Ascending aorta (tissue), 2 donors: ENCODE data around the gene F10. TPM values are rescaled to one million over a fixed set of nuclear protein-coding genes. Genes with fewer than 3 reads are reported as not detected.

Source experiments
- DNase-seq, 2 donors: peaks; one replicate each; pipeline ENCODE4 v3.0.0-alpha.2; 2019; ENCODE audit warnings: low spot score in 2 of 2
- H3K27ac ChIP-seq, 2 donors: fragments of 200-600 bp; sonication (generic); one replicate each; pipeline ENCODE4 v1.5.1; 2016 to 2017; ENCODE audit warnings: mild to moderate bottlenecking in 1 of 2
- H3K27me3 ChIP-seq: fragments of 200-600 bp; sonication (generic); one replicate; pipeline ENCODE4 v1.5.1; 2017
- H3K36me3 ChIP-seq, 2 donors: fragments of 200-600 bp; sonication (generic); one replicate each; pipeline ENCODE4 v1.5.1; 2016
- H3K4me1 ChIP-seq, 2 donors: fragments of 200-600 bp; sonication (generic); one replicate each; pipeline ENCODE4 v1.5.1; 2016 to 2017; ENCODE audit warnings: mild to moderate bottlenecking in 1 of 2
- H3K4me3 ChIP-seq, 2 donors: fragments of 200-600 bp; sonication (generic); one replicate each; pipeline ENCODE4 v1.5.1; 2016 to 2017; ENCODE audit warnings: mild to moderate bottlenecking in 1 of 2
- H3K9me3 ChIP-seq, 2 donors: fragments of 200-600 bp; sonication (generic); one replicate each; pipeline ENCODE4 v1.5.1; 2016
- intact Hi-C: fragments of 100-400 bp; cut with DNase I; formaldehyde crosslinking; loops from one replicate; pipeline ENCODE4 v1.15.1; 2023
- total RNA-seq: library from RNA; depleted of rRNA; stranded (reverse); fragments of >200 nt; gene quantifications from one replicate; pipeline ENCODE4 v1.1.0, GENCODE V29; 2016
- TF ChIP-seq, protein P1 (sequence below), 3 experiments: fragments of 200-600 bp in 2 of 3; fragments of 450-650 bp in 1 of 3; sonication (generic) in 2 of 3; IDR thresholded peaks; one replicate each; pipeline ENCODE4 v1.5.1; 2016 to 2019; ENCODE audit warnings: antibody characterized with exemption in 3 of 3, mild to moderate bottlenecking in 1 of 3, moderate library complexity in 1 of 3

Gene F10
- total RNA-seq, 1 donor from 2014 or later: 15.8 TPM

GRCh38 chr13:113192279-113192678 is 69.7 kb downstream of the F10 start:
- Histone ChIP-seq H3K36me3 (peaks cover 40 to 83% of the 10 kb centered on the region in 2 donors), H3K4me3 (no peak overlapping the region), H3K27ac (no peak overlapping the region), H3K9me3 (no peaks in the 10 kb centered on the region), H3K4me1 (no peaks in the 10 kb centered on the region), H3K27me3 (no peaks in the 10 kb centered on the region)
- TF ChIP-seq, protein P1, sequence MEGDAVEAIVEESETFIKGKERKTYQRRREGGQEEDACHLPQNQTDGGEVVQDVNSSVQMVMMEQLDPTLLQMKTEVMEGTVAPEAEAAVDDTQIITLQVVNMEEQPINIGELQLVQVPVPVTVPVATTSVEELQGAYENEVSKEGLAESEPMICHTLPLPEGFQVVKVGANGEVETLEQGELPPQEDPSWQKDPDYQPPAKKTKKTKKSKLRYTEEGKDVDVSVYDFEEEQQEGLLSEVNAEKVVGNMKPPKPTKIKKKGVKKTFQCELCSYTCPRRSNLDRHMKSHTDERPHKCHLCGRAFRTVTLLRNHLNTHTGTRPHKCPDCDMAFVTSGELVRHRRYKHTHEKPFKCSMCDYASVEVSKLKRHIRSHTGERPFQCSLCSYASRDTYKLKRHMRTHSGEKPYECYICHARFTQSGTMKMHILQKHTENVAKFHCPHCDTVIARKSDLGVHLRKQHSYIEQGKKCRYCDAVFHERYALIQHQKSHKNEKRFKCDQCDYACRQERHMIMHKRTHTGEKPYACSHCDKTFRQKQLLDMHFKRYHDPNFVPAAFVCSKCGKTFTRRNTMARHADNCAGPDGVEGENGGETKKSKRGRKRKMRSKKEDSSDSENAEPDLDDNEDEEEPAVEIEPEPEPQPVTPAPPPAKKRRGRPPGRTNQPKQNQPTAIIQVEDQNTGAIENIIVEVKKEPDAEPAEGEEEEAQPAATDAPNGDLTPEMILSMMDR (IDR thresholded peaks at IDR 0.05): no peak
- DNase-seq: no peak
- intact Hi-C loops: no loop called here

DNA sequence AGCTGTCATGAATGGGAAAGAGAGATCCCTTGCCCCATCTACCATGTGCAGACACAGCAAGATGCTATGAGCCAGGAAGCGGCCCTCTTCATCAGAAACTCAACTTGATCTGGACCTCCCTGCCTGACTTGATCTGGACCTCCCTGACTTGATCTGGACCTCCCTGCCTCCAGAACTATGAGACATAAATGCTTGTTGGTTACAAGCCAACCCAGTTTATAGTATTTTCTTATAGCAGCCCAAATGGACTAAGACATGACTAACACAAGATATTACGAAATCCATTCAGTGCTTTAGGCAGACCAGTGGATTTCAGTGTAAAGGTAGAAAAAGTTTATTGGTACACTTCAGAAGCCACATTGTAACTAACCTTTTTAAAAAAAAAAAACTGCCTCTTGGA is 70.3 kb downstream of the F10 start:
- Histone ChIP-seq H3K4me3 (no peak overlapping the region), H3K4me1 (no peaks in the 10 kb centered on the region), H3K36me3 (peaks cover 46 to 88% of the 10 kb centered on the region in 2 donors), H3K27me3 (no peaks in the 10 kb centered on the region), H3K27ac (no peak overlapping the region), H3K9me3 (no peaks in the 10 kb centered on the region)
- intact Hi-C loops: no loop called here
- TF ChIP-seq, protein P1 (IDR thresholded peaks at IDR 0.05): no peak
- DNase-seq: no peak

DNA sequence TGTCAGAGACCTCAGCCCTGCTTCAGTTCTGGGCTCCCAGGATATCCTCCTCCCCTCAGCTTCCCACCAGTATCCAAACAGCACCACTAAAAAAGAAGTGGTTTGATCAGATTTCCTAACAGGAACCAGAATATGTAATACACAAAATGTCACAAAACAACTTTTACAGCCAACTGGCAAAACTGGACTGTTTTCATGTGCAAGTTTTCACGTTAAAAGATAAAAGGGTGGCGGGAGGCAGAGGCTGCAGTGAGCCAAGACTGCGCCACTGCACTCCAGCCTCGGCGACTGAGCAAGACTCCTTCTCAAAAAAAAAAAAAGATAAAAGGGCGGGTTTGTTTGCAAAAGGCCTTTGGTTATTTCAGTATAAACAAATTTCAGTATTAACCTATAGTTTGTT is 72.8 kb downstream of the F10 start:
- Histone ChIP-seq H3K4me1 (no peaks in the 10 kb centered on the region), H3K4me3 (no peak overlapping the region), H3K27me3 (no peaks in the 10 kb centered on the region), H3K27ac (no peak overlapping the region), H3K36me3 (peaks cover 51 to 89% of the 10 kb centered on the region in 2 donors), H3K9me3 (no peaks in the 10 kb centered on the region)
- TF ChIP-seq, protein P1 (IDR thresholded peaks at IDR 0.05): no peak
- intact Hi-C loops: no loop called here
- no peak for DNase-seq

DNA sequence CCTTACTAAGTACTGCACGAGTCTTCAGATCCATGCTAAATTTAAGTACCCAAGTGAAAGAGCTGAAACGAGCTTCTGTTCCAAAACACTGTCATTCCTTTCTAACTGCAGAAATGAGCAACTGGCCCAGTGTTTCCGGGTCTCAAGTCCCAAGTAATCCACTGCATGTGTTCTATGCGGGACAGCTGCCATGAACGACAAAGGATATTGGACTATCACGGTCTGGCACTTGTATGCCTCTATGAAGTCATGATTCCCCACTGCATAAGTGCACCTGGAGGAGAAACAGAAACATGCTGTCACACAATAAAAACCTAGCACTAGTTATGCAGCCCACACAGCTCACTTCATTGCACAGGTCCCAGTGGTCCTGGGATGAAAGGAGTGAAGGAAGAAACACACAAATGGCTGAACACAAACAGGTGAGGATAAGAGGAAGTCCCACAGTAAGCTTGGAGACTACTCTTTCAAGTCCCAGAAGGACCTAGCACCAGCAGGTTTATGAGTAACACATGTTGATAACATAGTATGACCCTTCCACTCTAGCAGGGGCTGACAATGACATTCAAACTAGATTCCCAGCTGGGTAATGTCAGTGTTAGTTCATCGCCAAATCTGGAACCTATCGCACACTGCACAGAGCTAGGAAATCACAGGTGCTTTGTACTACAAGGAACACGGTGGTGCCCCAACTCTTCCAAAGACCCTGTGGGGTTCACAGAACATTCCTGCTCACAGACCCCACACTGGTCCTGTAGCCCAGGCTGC is 74.6 kb downstream of the F10 start:
- Histone ChIP-seq H3K36me3 (peaks cover 49 to 80% of the 10 kb centered on the region in 2 donors), H3K27ac (no peak overlapping the region), H3K27me3 (no peaks in the 10 kb centered on the region), H3K4me1 (no peaks in the 10 kb centered on the region), H3K9me3 (no peaks in the 10 kb centered on the region), H3K4me3 (no peak overlapping the region)
- no peak for DNase-seq
- TF ChIP-seq, protein P1 (IDR thresholded peaks at IDR 0.05): no peak
- intact Hi-C loops: no loop called here

Other genes starting within 250 kb of the F10 start
- gene MCF2L, start 153.6 kb upstream of the F10 start, total RNA-seq: 112 TPM
- 0.85 TPM for gene F7, start 17.0 kb upstream of the F10 start, total RNA-seq
- gene PROZ, start 35.8 kb downstream of the F10 start, total RNA-seq: not detected
- 50.8 TPM for gene PCID2, start 85.9 kb downstream of the F10 start, total RNA-seq
- gene CUL4A, start 86.8 kb downstream of the F10 start, total RNA-seq: 208 TPM
- 126 TPM for gene LAMP1, start 174.4 kb downstream of the F10 start, total RNA-seq
- gene GRTP1, start 241.3 kb downstream of the F10 start, total RNA-seq: 15.4 TPM